ENCODE data around the gene TBC1D22A. TPM values are rescaled to one million over a fixed set of nuclear protein-coding genes. Genes with fewer than 3 reads are reported as not detected.

The TBC1D22A gene
- total RNA-seq, 4 donors from 2014 or later, result 42.6 to 70.4 (median 55.1) TPM

- Histone ChIP-seq H3K27me3 (no peaks in the 10 kb centered on the region), H3K4me3 (no peak overlapping the region), H3K27ac (no peak overlapping the region), H3K36me3 (peaks cover 0 to 31% (median 0%) of the 10 kb centered on the region in 3 donors), H3K4me1 (no peaks in the 10 kb centered on the region), H3K9me3 (no peaks in the 10 kb centered on the region)
- DNase-seq, result no peak
- TF ChIP-seq CTCF (IDR thresholded peaks at IDR 0.05) (no peak), POLR2A (IDR thresholded peaks at IDR 0.05) (no peak)
Observed at GRCh38 chr22:46990937-46991550, 228.6 kb downstream of the TBC1D22A start.

- Histone ChIP-seq H3K9me3 (no peaks in the 10 kb centered on the region), H3K36me3 (peaks cover 0 to 32% (median 0%) of the 10 kb centered on the region in 3 donors), H3K27me3 (no peaks in the 10 kb centered on the region), H3K4me3 (no peak overlapping the region), H3K4me1 (no peaks in the 10 kb centered on the region), H3K27ac (no peak overlapping the region)
- no peak for DNase-seq
- TF ChIP-seq CTCF (IDR thresholded peaks at IDR 0.05) (no peak), POLR2A (IDR thresholded peaks at IDR 0.05) (no peak)
Observed at GRCh38 chr22:46991666-46992065, 229.2 kb downstream of the TBC1D22A start.

GRCh38 chr22:46992121-46992731 lies 229.8 kb downstream of the TBC1D22A start:
- no peaks in the 10 kb centered on the region for H3K4me1 ChIP-seq
- no peak overlapping the region for H3K27ac ChIP-seq
- no peak for TF ChIP-seq POLR2A (IDR thresholded peaks at IDR 0.05)
- no peak for TF ChIP-seq CTCF (IDR thresholded peaks at IDR 0.05)
- DNase-seq, result peak in 1 of 3 donors; percentile 38
- H3K9me3 ChIP-seq, result no peaks in the 10 kb centered on the region
- no peaks in the 10 kb centered on the region for H3K27me3 ChIP-seq
- H3K36me3 ChIP-seq, result peaks cover 0 to 32% (median 0%) of the 10 kb centered on the region in 3 donors
- H3K4me3 ChIP-seq, result no peak overlapping the region

GRCh38 chr22:46993633-46994032 lies 231.2 kb downstream of the TBC1D22A start:
- Histone ChIP-seq H3K36me3 (peaks cover 0 to 45% (median 0%) of the 10 kb centered on the region in 3 donors), H3K27me3 (no peaks in the 10 kb centered on the region), H3K4me3 (no peak overlapping the region), H3K9me3 (no peaks in the 10 kb centered on the region), H3K4me1 (no peaks in the 10 kb centered on the region), H3K27ac (no peak overlapping the region)
- peak in 1 of 3 donors; percentile 40 for DNase-seq
- TF ChIP-seq POLR2A (IDR thresholded peaks at IDR 0.05), result no peak
- TF ChIP-seq CTCF (IDR thresholded peaks at IDR 0.05), result no peak

GRCh38 chr22:46994265-46994664 lies 231.8 kb downstream of the TBC1D22A start:
- TF ChIP-seq POLR2A (IDR thresholded peaks at IDR 0.05), result no peak
- no peak for TF ChIP-seq CTCF (IDR thresholded peaks at IDR 0.05)
- Histone ChIP-seq H3K27ac (no peak overlapping the region), H3K36me3 (peaks cover 0 to 47% (median 0%) of the 10 kb centered on the region in 3 donors), H3K9me3 (no peaks in the 10 kb centered on the region), H3K4me1 (no peaks in the 10 kb centered on the region), H3K27me3 (no peaks in the 10 kb centered on the region), H3K4me3 (no peak overlapping the region)
- DNase-seq, result peak in 1 of 3 donors; percentile 38

Data from Peyer's patch (tissue), 4 donors.